Stimulated activated naive CD8-positive, alpha-beta T cell treated with anti-CD3 and anti-CD28 coated beads, Interleukin-15, Interleukin-2, amounts not matched to agents 100 U/mL and 50 U/mL, for 24 hours (primary cell): ENCODE results near the gene CCHCR1.
A peak's percentile ranks its signal among the peaks of the same experiment; 100 is the strongest.

ENCODE experiments used
- ATAC-seq: fragments of 150-1000 bp; cut with Tn5 transposase; one replicate; pipeline ENCODE4 v1.10.0; 2021
- DNase-seq: peaks from one replicate; pipeline ENCODE4 v3.0.0; 2021

Gene CCHCR1

GRCh38 chr6:31128093-31128676 lies 29.4 kb downstream of the CCHCR1 start:
- DNase-seq (peak; percentile 82), ATAC-seq (peak; percentile 56)

- ATAC-seq = no peak
- no peak for DNase-seq
Measured at GRCh38 chr6:31126396-31127175, 31.0 kb downstream of the CCHCR1 start.

GRCh38 chr6:31125586-31126363 lies 31.8 kb downstream of the CCHCR1 start:
- ATAC-seq (no peak), DNase-seq (no peak)

- DNase-seq (no peak), ATAC-seq (no peak)
Measured at GRCh38 chr6:31125162-31125561, 32.4 kb downstream of the CCHCR1 start.

GRCh38 chr6:31122791-31123706 lies 34.6 kb downstream of the CCHCR1 start:
- DNase-seq = no peak
- no peak for ATAC-seq

GRCh38 chr6:31121131-31121790 lies 36.3 kb downstream of the CCHCR1 start:
- no peak for ATAC-seq
- no peak for DNase-seq

- no peak for ATAC-seq
- no peak for DNase-seq
Measured at GRCh38 chr6:31120151-31120915, 37.3 kb downstream of the CCHCR1 start, which contains the start of gene CDSN. Gene CDSN, minus strand, starts transcription at chr6:31120446. Its CDS starts 27 bp downstream, at chr6:31120419.

GRCh38 chr6:31118178-31118577 lies 39.4 kb downstream of the CCHCR1 start:
- DNase-seq (no peak), ATAC-seq (no peak)

GRCh38 chr6:31116661-31117385 lies 40.8 kb downstream of the CCHCR1 start:
- DNase-seq = no peak
- no peak for ATAC-seq

- ATAC-seq = no peak
Measured at GRCh38 chr6:31115941-31116560, 41.6 kb downstream of the CCHCR1 start.

GRCh38 chr6:31114970-31115849 lies 42.4 kb downstream of the CCHCR1 start:
- no peak for DNase-seq

More at GRCh38 chr6:31115941-31116560, 41.6 kb downstream of the CCHCR1 start:
- DNase-seq = no peak

GRCh38 chr6:31114541-31114878 lies 43.1 kb downstream of the CCHCR1 start, which contains the start of gene PSORS1C1:
Gene PSORS1C1, plus strand, starts transcription at chr6:31114800. Its CDS starts 14,833 bp downstream, at chr6:31129633.
- DNase-seq = no peak

More at GRCh38 chr6:31114970-31115849, 42.4 kb downstream of the CCHCR1 start:
- no peak for ATAC-seq

GRCh38 chr6:31113861-31114540 lies 43.6 kb downstream of the CCHCR1 start:
- ATAC-seq (no peak), DNase-seq (no peak)

More at GRCh38 chr6:31114541-31114878, 43.1 kb downstream of the CCHCR1 start, which contains the start of gene PSORS1C1:
- no peak for ATAC-seq

GRCh38 chr6:31112478-31112877 lies 45.1 kb downstream of the CCHCR1 start, which contains the start of gene C6orf15:
Gene C6orf15, minus strand, starts transcription at chr6:31112575. Its CDS starts 20 bp downstream, at chr6:31112555.
- ATAC-seq (no peak), DNase-seq (no peak)

- no peak for DNase-seq
- ATAC-seq = no peak
Measured at GRCh38 chr6:31111712-31112111, 45.9 kb downstream of the CCHCR1 start.

- no peak for ATAC-seq
- DNase-seq = no peak
Measured at GRCh38 chr6:31110825-31111582, 46.6 kb downstream of the CCHCR1 start.

- DNase-seq = no peak
Measured at GRCh38 chr6:31107052-31107451, 50.5 kb downstream of the CCHCR1 start.

More at GRCh38 chr6:31107052-31107451, 50.5 kb downstream of the CCHCR1 start:
- no peak for ATAC-seq
